ENCODE measurements around the gene FBLN1.
"Not testable (repeated sequence)": the region's sequence is repeated elsewhere in the genome, so short reads cannot be mapped to it uniquely, and the experiment has no call there.

FBLN1 gene

GRCh38 chr22:45502215-45503049 is at the start of gene FBLN1:
FBLN1 (plus strand) TSS chr22:45502883; CDS start chr22:45502986, 103 bp downstream.
- DNase-seq: no peak

GRCh38 chr22:45453764-45454163 is 48.9 kb upstream of the FBLN1 start:
- no peak for DNase-seq

DNA sequence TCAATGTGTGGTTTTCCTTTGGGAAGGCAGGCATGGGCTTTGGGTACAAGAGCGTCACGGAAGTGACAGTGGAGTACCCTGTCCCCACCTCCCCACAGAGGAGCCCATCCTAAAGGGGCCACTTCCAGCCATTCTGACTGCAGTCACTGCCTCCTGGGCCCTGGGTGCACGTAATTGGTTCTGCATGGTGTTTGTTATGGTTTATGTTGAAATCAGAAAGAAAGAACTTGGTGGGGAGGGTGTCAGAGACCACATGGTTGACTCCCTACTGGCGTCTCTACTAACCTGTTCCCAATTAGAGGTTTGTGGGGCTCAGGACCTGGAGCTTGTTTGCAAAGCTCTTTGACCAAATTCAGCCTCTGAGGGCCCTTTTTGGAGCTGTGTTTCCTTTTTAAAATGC is 48.4 kb upstream of the FBLN1 start:
- DNase-seq: no peak

GRCh38 chr22:45455212-45455611 is 47.5 kb upstream of the FBLN1 start:
- DNase-seq: no peak

DNA sequence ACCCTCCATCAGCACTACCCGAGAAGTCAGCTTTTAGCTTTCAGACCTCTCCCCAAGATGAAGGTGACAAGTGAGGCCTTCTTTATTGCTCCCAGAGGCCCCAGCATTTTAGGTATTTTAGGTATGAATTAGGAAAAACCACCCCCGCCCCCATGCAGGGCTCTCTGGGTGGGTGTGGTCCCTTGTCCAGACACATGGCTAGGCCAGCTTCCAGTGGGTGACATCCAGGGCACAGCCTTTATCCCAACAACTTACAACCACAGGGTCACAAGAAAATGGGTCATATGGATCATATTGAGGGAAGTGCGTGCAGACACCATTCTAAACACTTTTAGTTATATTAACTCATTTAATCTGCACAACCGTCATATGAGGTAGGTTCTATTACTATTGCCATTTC is 47.1 kb upstream of the FBLN1 start:
- no peak for DNase-seq

- DNase-seq: no peak
These were observed 45.9 kb upstream of the FBLN1 start for GRCh38 chr22:45456811-45457210.

GRCh38 chr22:45458532-45458931 is 44.2 kb upstream of the FBLN1 start:
- DNase-seq: no peak

DNA sequence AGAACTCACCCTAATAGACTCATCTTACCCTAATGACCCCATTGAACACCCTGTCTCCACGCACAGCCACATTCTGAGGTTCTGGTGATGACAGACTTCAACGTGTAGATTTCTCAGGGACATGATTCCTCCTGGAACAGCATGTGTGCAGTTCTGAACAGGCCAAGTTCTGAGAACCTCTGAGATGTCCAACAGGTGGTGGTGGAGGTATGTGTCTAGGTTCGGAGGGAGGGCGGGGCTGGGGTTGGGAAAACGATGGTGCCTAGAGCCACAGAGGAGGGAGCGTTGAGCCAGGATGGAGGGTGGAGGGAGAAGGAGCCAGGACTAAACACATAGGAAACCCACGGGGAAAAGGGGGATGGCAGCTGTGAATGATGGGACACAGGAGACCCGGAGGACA is 43.4 kb upstream of the FBLN1 start:
- no peak for DNase-seq

DNA sequence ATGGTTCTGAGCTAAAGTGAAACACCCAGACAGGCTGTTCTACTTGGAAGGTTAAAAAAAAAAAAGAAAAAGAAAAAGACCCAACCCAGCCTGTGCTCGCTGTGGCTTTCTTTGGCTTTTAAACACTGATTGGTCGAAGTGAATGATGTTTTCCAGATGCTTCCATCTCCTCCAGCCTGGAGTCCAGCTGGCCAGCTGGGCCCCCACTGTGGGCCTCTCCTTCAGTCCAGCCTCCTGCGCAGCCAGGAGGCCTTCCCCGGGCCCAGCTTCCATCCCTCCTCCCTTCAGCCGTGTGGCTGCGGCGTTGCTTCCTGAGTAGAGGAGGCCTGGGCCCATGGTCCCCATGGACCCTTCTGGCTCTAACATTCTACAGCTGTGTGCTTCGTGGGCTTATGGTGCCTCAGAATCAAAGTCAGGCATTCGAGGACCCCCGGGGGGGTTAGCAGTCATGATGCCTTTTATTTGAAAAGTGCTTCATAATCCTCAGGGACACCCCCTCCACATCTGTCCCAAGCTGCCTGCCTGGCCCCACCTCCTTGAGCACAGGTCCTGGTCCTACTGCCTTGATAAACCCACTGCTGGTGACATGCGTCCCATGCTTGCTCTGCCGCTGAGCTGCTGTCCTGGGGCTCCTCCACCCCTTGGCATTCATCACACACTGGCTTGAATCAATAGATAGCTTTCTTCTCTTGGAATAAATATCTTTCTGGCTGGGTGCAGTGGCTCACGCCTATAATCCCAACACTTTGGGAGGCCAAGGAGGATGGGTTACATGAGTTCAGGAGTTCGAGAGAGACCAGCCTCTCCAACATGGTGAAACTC is 42.2 kb upstream of the FBLN1 start:
- no peak for DNase-seq

DNA sequence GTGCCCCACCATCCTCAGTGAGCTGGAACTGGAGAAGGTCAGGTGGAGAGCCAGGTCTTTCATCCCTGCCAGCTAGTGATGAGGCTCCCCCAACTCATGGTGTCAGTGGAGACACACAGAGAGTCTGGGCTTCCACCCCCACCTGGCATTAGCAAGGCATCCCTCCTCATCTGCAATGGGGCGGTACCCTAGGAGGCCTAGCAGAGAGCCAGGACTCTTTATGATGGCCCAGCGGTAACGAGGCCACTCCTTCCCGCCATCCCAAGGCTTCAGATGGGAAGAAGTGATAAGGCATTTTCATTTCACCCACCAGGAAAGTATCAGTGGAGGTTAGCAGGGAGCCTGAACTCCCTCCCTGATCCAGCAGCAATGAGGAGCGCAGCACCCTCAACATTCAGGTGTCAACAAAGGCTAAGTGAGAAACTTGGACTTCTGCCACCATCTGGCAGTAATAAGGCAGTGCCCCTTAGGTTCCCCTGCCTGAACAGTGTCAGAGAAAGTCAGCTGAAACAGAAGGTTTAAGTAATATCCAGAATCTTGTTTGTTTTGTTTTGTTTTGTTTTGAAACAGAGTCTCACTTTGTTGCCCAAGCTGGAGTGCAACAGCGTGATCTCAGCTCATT is 40.5 kb upstream of the FBLN1 start:
- no peak for DNase-seq

GRCh38 chr22:45463691-45464090 is 39.0 kb upstream of the FBLN1 start:
- not testable (repeated sequence) for DNase-seq

DNA sequence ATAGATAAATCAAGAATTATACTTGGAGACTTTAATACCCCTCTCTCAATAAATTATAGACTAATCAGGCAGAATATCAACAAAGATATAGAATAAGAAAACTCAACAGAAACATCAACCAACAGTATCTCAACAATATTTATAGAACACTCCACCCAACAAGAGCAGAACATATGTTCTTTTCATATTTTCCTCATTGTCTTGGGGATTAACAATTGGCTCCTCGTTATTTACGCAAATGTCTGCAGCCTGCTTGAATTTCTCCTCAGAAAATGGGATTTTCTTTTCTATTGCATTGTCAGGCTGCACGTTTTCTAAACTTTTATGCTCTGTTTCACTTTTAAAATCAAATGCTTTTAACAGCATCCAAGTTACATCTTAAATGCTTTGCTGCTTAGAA is 37.0 kb upstream of the FBLN1 start:
- no peak for DNase-seq

GRCh38 chr22:45468872-45469271 is 33.8 kb upstream of the FBLN1 start:
- no peak for DNase-seq

- no peak for DNase-seq
These were observed 33.2 kb upstream of the FBLN1 start for GRCh38 chr22:45469281-45470073.

DNA sequence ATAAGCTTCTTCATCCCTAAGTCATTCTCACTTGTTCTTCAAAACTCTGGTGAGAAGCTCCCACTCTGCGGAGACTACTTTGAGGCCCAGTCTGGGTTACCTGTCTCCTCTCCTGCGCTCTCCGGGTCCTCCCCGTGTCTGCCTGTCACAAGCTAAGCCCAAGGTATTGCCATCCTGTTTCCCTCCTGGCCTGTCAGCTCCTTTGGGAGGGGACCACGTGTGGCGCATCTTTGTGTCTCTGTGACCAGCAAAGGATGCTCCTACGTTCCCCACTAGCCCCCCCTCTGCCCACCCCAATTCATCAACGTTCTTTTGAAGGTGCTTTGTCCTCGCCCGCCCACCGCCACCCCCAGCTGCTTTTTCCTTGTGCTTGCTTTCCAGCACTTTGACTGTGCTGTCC is 31.8 kb upstream of the FBLN1 start:
- DNase-seq: no peak

DNA sequence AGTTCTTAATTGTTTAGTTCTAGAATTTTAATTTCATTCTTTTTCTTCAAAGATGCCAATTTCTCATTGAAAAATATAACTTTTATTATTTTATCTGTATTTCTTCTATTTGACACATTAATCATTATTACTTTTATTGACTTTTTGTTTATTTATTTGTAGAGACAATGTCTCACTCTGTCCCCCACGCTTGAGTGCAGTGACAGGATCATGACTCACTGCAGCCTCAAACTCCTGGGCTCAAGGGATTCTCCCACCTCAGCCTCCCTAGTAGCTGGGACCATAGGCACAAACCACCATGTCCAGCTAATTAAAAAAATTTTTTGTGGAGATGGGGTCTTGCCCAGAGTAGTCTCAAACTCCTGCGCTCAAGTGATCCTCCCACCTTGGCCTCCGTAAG is 30.3 kb upstream of the FBLN1 start:
- no peak for DNase-seq

DNA sequence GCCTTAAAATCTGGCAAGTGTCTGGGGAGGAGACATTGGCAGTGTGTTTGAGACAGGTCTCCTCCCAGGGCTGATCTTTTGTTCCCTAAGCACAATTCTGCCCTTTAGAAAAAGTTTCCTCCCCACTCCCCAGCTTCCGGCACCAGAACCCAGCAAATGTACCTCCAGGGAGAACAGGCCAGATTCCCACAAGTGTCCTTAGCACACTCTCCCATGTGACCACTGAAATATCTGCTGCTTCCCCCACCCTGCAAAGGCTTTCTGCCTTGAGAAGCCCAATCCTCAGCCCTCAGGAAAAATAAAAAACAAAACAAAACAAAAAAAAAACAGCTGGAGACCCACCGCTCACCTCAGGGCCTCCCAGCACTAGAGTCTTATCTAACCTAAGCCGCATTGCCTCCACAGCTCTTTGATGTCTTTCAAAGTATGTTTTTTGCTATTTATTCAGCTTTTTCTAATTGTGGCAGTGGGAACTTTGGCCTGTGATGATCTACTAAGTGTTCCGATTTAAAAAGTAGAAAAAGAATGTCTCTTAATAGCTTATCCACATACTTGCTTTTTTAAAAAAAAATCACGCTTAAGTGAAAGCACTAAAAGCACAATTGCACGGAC is 29.0 kb upstream of the FBLN1 start:
- no peak for DNase-seq

DNA sequence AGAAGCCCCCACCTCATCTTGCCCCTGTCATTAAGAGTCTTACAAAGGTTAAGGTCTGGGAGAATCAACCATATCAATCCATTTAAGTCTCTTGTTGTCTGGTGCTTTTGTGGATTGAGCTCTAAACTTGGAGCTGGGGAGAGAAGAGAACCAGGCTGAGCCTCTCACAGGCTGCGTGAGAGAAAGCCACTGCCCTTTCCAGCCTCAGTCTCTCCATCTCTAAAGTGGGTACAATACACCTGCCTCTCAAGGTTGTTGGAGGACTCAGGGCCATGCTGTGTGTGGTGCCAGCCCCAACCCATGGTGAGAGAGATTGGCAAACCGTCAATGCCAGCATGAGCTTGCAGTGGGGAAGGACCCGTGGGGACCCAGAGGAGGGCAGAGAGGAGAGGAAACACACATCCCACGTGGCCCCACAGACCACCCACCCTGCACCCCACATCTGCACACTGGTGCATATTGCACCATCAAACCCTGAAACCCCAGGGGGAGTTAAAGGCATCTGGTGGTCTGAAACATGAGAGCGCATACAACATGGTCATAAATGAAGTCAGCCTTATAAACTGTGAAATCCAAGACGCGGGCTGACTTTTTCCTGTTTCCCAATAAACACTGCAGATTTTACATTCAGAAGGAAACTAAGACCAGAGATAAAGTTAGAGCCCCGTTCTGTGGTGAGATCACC is 27.5 kb upstream of the FBLN1 start:
- DNase-seq: no peak

DNA sequence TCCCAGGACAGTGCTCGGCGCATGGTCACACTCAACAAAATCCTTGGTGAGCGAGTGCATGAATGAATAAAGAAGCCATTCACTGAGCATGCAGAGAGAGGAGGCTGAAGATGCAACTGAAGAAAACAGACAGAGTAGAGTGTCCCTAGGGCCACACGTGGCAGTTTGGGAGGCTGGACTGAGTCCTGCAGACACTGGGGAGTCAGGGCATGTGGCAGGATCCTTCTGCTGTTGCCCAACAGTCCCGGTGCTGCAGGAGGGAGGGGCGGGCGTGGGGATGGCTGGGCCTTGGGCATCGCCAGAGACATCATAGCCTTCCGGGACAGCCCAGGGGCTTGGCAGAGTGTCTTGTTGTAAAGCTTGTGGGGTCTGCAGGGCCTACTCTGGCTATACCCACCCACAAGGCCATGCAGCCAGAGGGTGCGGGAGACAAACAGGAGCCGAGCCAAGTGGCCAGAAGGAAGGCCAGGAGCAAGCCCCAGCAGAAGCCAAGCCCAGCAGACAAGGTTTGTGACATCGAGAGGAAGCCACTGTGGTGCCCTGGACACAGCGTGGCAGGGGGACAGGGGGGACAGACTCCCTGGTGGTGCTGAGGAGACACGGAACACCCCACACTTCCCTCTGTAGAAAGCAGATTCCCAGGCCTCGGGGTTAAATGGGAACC is 26.7 kb upstream of the FBLN1 start:
- DNase-seq: no peak

DNA sequence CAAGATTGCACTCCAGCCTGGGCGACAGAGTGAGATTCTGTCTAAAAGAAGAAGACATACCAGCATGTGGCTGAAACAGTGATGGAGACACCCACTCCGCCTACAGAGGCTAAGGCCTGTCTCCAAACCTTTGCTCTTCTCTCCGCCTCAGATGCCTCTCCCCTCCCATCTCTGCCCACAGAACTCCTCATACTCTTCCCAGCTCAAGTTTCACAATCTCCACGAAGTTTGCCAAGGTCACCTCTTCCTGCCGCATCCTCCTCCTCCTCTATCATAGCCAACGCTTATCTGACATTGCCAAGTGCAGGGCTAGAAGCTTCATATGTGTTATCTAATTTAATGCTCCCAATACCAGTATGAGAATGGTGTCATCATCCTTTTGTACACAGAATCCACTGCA is 25.9 kb upstream of the FBLN1 start:
- DNase-seq: no peak

Data from stimulated activated CD4-positive, alpha-beta T cell treated with anti-CD3 and anti-CD28 coated beads, Interleukin-4, amount 100 ng/mL, for 4 hours (primary cell).